SK-N-SH treated with all-trans-retinoic acid at 6 μM for 48 hours (cell line): ENCODE data around the gene NALF2.

Source experiments
- ARNTL ChIP-seq: fragments of 450-650 bp; formaldehyde crosslinking; IDR thresholded peaks from 2 replicates; pipeline ENCODE4 v1.5.0; 2020; ENCODE audit warnings: low read depth, mild to moderate bottlenecking, moderate library complexity, borderline replicate concordance
- BACH2 ChIP-seq: fragments of 250-450 bp; sonication (Bioruptor Pico); IDR thresholded peaks from 2 replicates; pipeline ENCODE4 v1.9.0; 2021; ENCODE audit warnings: mild to moderate bottlenecking, borderline replicate concordance
- ESRRG ChIP-seq: fragments of 250-450 bp; sonication (Bioruptor Pico); IDR thresholded peaks from 2 replicates; pipeline ENCODE4 v1.6.1; 2021; ENCODE audit warnings: mild to moderate bottlenecking
- ZFP30 ChIP-seq: fragments of 450-650 bp; formaldehyde crosslinking; IDR thresholded peaks from 2 replicates; pipeline ENCODE4 v1.5.0; 2022; ENCODE audit warnings: mild to moderate bottlenecking, moderate library complexity
- ZNF565 ChIP-seq: fragments of 450-650 bp; formaldehyde crosslinking; conservative IDR thresholded peaks from 2 replicates; pipeline ENCODE4 v1.5.0; 2020; ENCODE audit warnings: low read depth, mild to moderate bottlenecking, moderate library complexity
- ZNF70 ChIP-seq: fragments of 450-650 bp; formaldehyde crosslinking; IDR thresholded peaks from 2 replicates; pipeline ENCODE4 v1.5.0; 2020; ENCODE audit warnings: mild to moderate bottlenecking, moderate library complexity
- ZNF8 ChIP-seq: fragments of 450-650 bp; formaldehyde crosslinking; IDR thresholded peaks from 2 replicates; pipeline ENCODE4 v1.5.0; 2020; ENCODE audit warnings: mild to moderate bottlenecking, moderate library complexity
- TF ChIP-seq, protein P1 (sequence below): fragments of 250-450 bp; sonication (Bioruptor Pico); IDR thresholded peaks from 2 replicates; pipeline ENCODE4 v1.8.0; 2021; ENCODE audit warnings: low read depth, mild to moderate bottlenecking, moderate library complexity, borderline replicate concordance
- TF ChIP-seq, protein P2 (sequence below): fragments of 250-450 bp; sonication (Bioruptor Pico); IDR thresholded peaks from 2 replicates; pipeline ENCODE4 v1.5.0; 2020; ENCODE audit warnings: mild to moderate bottlenecking, moderate library complexity
- TF ChIP-seq, protein P3 (sequence below): fragments of 250-450 bp; sonication (Bioruptor Pico); IDR thresholded peaks from 2 replicates; pipeline ENCODE4 v1.8.0; 2020; ENCODE audit warnings: mild to moderate bottlenecking, moderate library complexity, borderline replicate concordance

DNA sequence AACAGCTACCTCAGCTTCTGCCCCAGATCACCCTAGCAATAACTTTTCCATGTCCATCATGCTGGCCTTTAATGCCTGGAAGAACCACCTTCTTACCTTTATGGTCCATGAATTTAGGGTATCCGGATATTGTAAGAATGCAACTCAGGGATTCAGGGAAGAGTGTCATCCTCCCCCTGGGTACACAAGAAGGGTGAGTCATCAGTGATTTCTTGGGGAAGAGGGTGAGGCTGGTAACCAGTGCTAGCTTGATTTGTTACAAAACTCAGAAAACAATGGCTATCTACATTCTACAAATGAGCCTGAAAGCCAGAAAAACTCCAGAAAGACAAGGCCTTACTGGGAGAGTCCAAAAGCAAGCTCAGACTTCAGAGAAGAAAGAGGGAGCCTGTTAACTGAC is 10.4 kb upstream of the NALF2 start:
- TF ChIP-seq ZFP30 (CRISPR knock-in tag) (no peak), ZNF70 (CRISPR knock-in tag) (no peak), BACH2 (CRISPR knock-in tag) (no peak), ZNF565 (CRISPR knock-in tag) (no peak), ARNTL (CRISPR knock-in tag) (no peak), ZNF8 (CRISPR knock-in tag) (no peak), ESRRG (no peak)
- TF ChIP-seq, protein P1, sequence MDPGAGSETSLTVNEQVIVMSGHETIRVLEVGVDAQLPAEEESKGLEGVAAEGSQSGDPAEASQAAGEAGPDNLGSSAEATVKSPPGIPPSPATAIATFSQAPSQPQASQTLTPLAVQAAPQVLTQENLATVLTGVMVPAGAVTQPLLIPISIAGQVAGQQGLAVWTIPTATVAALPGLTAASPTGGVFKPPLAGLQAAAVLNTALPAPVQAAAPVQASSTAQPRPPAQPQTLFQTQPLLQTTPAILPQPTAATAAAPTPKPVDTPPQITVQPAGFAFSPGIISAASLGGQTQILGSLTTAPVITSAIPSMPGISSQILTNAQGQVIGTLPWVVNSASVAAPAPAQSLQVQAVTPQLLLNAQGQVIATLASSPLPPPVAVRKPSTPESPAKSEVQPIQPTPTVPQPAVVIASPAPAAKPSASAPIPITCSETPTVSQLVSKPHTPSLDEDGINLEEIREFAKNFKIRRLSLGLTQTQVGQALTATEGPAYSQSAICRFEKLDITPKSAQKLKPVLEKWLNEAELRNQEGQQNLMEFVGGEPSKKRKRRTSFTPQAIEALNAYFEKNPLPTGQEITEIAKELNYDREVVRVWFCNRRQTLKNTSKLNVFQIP (CRISPR knock-in tag): no peak
- TF ChIP-seq, protein P2, sequence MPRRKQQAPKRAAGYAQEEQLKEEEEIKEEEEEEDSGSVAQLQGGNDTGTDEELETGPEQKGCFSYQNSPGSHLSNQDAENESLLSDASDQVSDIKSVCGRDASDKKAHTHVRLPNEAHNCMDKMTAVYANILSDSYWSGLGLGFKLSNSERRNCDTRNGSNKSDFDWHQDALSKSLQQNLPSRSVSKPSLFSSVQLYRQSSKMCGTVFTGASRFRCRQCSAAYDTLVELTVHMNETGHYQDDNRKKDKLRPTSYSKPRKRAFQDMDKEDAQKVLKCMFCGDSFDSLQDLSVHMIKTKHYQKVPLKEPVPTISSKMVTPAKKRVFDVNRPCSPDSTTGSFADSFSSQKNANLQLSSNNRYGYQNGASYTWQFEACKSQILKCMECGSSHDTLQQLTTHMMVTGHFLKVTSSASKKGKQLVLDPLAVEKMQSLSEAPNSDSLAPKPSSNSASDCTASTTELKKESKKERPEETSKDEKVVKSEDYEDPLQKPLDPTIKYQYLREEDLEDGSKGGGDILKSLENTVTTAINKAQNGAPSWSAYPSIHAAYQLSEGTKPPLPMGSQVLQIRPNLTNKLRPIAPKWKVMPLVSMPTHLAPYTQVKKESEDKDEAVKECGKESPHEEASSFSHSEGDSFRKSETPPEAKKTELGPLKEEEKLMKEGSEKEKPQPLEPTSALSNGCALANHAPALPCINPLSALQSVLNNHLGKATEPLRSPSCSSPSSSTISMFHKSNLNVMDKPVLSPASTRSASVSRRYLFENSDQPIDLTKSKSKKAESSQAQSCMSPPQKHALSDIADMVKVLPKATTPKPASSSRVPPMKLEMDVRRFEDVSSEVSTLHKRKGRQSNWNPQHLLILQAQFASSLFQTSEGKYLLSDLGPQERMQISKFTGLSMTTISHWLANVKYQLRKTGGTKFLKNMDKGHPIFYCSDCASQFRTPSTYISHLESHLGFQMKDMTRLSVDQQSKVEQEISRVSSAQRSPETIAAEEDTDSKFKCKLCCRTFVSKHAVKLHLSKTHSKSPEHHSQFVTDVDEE (CRISPR knock-in tag): no peak
- TF ChIP-seq, protein P3, sequence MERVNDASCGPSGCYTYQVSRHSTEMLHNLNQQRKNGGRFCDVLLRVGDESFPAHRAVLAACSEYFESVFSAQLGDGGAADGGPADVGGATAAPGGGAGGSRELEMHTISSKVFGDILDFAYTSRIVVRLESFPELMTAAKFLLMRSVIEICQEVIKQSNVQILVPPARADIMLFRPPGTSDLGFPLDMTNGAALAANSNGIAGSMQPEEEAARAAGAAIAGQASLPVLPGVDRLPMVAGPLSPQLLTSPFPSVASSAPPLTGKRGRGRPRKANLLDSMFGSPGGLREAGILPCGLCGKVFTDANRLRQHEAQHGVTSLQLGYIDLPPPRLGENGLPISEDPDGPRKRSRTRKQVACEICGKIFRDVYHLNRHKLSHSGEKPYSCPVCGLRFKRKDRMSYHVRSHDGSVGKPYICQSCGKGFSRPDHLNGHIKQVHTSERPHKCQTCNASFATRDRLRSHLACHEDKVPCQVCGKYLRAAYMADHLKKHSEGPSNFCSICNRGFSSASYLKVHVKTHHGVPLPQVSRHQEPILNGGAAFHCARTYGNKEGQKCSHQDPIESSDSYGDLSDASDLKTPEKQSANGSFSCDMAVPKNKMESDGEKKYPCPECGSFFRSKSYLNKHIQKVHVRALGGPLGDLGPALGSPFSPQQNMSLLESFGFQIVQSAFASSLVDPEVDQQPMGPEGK (CRISPR knock-in tag): no peak
